Measurements from ENCODE around the gene GADD45G.

GADD45G gene

GRCh38 chr9:89655056-89655989, 50.5 kb downstream of the GADD45G start:
- in situ Hi-C loops (cut with HindIII; ENCODE audit: low sequenced_read_pairs): no loop called here
- DNase-seq (ENCODE audit: low read depth): no peak
- no peak overlapping the region for H3K4me3 ChIP-seq (ENCODE audit: low read depth, low read length)
- TF ChIP-seq, protein P1, sequence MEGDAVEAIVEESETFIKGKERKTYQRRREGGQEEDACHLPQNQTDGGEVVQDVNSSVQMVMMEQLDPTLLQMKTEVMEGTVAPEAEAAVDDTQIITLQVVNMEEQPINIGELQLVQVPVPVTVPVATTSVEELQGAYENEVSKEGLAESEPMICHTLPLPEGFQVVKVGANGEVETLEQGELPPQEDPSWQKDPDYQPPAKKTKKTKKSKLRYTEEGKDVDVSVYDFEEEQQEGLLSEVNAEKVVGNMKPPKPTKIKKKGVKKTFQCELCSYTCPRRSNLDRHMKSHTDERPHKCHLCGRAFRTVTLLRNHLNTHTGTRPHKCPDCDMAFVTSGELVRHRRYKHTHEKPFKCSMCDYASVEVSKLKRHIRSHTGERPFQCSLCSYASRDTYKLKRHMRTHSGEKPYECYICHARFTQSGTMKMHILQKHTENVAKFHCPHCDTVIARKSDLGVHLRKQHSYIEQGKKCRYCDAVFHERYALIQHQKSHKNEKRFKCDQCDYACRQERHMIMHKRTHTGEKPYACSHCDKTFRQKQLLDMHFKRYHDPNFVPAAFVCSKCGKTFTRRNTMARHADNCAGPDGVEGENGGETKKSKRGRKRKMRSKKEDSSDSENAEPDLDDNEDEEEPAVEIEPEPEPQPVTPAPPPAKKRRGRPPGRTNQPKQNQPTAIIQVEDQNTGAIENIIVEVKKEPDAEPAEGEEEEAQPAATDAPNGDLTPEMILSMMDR (IDR thresholded peaks at IDR 0.05; ENCODE audit: low read depth, low read length, missing control alignments): no peak
